GDM1 (cell line): ENCODE results near the gene SORL1.

ENCODE experiments used
- DNase-seq: peaks from one replicate; lab custom pipeline; 2025; lab: John Stamatoyannopoulos, UW

SORL1 gene

DNA sequence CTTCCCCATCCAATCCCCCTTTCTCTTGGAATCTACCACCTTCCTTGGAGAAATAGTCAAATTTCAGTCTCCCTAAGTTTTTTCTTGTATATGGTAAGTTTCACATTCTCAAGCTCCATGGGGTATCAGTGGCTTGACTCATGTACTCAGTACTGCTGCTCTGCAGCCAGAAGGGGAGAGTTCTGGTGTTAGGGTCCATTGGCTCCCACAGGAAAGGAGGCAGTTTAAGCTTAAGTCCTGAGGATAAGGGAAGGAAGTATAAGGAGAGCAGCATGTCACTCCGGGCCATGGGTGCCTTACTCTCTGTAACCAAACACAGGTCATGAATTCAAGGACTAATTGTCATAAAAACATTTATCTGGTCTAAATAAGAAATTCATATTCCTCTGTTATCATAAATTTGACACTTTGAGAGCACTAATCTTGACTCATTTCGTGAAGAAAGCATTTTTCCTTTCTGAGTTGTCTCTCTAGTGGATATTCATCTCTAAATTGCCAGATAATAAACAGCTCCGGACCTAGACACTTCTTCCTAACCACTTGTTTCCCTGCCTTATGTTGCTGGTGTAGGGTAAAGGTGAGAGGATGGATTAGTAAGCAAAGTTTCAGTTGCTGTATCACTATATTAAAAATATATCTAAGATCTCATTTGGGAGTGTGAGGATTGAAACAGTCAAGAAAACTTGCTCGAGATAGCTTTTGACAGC, 20.1 kb upstream of the SORL1 start:
- DNase-seq: no peak

- DNase-seq: no peak
Measured at GRCh38 chr11:121435132-121435531, 17.0 kb upstream of the SORL1 start.

DNA sequence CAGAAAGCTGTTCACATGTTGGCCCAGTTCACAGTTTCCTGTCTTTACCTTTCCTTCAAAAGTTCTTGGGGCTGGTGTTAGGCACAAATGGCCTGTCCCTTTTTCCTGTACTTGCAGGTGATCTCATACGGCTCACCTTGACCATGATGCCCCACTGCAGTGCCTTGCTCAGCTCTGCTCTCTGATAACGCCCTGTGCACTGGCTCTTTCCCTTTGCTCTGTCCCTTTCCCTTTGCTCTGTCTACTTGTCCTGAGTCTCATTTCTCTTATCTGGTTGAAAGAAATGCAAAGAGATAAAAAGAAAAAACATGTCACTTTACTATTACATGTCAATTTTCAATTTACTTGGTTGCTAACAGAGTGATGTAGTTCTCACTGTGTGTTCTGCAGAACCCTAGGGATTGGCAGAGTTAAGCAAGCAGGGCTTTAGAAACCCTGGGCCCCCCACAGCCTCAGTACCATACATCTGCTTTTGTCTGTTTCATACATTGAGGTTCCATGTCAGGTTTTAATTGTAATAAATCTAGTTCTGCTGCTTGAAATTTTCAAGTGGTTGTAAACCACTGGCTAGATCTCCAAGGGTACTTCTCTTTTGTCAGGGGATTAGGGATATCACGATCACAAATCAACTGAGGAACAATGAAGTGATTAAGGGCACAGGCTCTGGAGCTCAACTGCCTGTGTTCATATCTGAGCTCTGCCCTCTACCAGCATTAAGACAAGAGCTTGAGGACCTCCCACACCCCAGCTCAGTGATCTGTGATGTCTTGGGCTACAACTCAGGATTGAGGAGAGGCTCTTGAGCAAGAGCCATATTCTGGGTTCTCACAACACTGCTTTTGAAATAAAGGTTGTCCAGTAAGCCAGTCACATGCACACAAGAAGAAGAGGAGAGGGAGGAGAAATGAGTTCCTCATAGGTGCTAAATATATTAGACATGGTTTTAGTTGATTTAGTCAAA, 16.3 kb upstream of the SORL1 start:
- DNase-seq: no peak

GRCh38 chr11:121437018-121437685, 15.0 kb upstream of the SORL1 start:
- DNase-seq: no peak

DNA sequence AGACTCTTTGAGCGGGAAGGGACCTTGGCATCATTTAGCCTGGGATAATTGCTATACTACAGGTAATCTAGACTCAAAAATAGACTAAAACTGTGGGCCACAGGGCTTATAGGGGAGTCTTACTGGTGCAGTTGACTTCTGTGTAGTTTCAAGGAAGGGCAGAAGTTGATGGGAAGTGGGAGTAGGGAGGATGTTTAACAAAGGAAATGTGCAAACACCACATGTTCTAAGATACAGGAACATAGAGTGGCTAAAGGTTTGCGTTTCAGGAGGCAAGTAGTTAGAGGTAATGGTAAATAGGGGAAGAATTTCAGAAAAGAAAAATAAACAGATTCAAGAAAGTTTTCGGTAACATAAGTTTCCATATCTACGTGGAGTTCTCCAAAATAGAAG, 14.4 kb upstream of the SORL1 start:
- DNase-seq: no peak

DNA sequence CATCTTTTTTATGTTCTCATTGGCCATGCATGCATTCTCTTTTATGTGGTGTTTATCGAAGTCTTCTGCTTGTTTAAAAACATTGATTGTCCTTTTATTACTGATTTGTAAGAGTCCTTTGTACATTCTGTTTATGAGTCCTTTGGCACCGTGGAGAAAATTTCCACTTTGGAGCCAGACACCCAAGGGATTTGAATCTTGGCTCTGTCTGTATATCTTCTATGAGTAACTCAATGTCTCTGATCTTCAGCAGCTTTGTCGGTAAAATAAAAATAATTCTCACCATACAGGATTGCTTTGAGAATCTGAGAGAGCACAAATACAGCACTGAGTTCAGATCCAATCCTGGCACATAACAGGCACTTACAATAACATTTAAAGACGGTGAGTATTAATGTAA, 12.8 kb upstream of the SORL1 start:
- DNase-seq: no peak

- DNase-seq: no peak
Measured at GRCh38 chr11:121439759-121440158, 12.4 kb upstream of the SORL1 start.

- DNase-seq: no peak
Measured at GRCh38 chr11:121441521-121441920, 10.6 kb upstream of the SORL1 start.

DNA sequence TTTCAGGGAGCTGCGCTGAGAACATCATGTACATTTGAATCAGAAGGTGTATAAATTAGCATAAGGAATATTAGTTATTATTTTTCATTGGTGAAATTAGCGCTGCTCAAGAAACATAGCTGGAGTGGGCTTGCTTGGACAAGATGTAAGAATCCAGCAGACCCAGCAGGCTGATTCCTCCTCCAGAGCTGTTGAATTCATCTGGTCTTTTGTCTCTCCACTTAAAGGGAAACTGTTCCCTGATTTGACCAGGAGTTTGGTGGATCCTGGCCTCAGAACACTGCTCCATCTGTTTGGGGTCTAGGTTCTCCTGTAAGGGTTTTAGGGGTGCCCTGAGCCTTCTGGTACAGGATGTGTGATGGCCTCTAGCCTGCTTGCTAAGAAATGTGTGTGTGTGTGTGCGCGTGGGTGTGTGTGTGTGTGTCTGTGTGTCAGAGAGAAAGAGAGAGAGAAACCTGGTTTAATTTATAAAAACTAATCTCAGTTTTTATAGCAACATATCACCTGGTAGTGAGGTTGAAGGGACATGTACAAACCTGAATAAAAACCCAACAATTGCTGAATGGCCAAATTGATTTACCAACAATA, 8.3 kb upstream of the SORL1 start:
- DNase-seq: no peak

DNA sequence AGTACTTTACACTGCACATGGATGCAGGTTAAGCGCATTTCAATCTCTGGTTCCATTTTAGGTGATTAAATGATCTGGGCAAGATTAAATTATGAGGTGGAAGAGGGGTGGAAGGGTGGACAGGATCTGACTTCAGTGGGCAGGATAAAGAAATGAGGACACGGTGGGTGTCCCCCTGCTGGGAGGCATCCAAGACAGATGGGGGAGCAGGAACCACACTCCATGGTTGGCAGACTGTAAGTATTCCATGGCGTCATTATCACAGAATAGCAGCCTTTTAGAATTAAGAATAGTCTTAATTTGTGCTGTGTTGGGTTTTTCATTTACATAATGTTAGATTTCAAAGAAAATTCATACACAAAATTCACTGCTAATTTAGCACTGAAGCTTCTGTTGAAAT, 7.6 kb upstream of the SORL1 start:
- no peak for DNase-seq

DNA sequence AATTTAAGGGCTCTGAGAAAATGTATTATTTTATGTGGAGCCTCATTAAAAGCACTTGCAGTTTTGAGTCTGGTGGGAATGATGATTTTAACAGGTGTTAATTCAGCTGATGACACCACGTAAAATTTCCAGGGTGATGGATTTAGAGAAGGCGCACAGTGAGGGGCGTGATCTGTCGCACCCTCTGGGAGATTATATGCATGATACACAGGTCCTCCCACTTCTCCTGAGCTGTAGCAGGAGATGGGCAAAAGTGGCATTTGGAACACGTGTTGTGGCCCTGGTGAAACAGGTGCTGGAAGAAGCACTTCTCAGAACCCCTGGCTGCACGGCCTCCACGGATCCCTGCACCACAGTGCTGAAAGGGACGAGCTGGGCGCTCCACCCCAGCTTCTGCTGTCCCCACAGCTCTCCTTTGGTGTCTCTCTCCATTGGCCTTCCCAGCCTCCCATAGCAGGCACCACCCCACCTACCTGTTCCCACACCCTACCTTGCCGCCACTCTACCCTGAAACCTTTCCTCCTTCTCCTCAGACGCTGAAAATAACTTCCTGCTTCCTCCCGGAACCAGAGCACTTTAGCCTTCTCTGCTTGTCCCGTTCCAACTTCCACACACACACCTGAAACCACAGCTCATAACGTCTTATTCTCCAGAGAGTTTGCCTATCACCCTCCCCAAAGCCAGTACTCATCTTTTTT, 6.9 kb upstream of the SORL1 start:
- DNase-seq: no peak

DNA sequence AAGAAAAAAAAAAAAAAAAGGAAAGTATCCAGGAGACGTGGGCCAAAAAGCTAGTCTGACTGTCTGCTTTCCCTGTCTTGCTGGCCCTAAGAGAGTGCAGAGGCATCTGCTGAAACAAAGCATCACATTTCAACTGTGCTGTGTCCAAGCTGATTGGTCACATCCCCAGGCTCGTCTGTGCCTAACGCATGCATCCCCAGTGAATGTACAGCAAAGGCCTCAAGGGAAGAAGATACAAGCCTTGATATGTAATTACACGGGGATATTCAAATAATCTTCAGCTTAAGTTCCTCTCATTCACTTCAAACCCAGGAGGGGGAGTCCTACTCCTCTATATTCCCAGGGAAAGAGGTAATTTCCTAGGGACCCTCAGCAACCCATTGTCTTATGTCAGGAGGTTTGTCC, 5.4 kb upstream of the SORL1 start:
- DNase-seq: no peak

- no peak for DNase-seq
Measured at GRCh38 chr11:121448011-121448410, 4.1 kb upstream of the SORL1 start.

- DNase-seq: no peak
Measured at GRCh38 chr11:121448431-121448941, 3.6 kb upstream of the SORL1 start.

DNA sequence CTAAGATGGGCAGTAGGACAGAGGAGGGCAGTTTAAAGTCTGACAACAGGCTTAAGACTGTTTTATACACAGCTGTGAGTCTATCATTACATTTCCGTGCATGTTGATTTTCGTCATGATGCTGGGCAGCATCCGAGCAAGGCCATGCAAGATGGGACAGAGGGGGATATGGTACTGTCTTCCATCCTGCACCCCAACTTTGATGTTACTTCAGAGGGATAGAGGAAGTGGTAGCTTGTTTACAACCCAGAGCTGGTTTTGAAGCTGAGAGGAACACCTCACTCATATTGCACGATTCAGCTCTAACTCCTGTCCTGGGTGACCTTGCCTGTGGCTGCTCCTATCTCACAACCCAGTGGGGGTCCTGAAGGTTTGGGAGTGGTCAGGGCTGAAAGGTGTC, 3.0 kb upstream of the SORL1 start:
- no peak for DNase-seq

GRCh38 chr11:121449626-121450025, 2.5 kb upstream of the SORL1 start:
- no peak for DNase-seq

GRCh38 chr11:121450401-121450800, 1.7 kb upstream of the SORL1 start:
- DNase-seq: no peak

- no peak for DNase-seq
Measured at GRCh38 chr11:121451178-121451985, 732 bp upstream of the SORL1 start.

DNA sequence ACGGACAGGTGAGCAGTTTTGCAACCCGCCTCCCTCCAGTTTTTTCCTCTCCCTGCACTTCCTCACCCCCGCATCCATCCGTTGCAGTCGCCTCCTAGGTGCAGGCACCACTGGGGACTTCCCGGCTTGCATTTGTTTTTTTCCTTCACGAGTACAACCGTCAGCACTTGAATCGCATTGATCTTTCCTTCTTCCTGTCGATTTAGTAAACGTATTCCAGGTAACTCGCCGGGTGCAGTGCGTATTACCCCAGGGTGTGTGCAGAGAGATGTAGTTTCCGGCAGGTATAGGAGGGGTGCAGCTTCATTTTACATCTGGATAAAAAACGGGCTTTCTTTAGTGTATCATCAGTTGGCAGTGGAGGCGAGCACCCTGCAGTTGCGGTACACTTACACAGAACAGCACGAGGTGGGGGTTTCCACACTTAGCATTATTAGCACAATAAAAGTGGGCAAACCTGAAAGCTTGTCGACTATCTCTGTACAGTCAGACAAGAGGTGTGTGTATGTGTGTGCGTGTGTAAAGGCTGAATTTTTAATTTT, 566 bp downstream of the SORL1 start, which contains the start of gene SORL1-AS1:
Gene SORL1-AS1, minus strand, starts transcription at position 359 of the 542 bp plus-strand sequence.
- no peak for DNase-seq

DNA sequence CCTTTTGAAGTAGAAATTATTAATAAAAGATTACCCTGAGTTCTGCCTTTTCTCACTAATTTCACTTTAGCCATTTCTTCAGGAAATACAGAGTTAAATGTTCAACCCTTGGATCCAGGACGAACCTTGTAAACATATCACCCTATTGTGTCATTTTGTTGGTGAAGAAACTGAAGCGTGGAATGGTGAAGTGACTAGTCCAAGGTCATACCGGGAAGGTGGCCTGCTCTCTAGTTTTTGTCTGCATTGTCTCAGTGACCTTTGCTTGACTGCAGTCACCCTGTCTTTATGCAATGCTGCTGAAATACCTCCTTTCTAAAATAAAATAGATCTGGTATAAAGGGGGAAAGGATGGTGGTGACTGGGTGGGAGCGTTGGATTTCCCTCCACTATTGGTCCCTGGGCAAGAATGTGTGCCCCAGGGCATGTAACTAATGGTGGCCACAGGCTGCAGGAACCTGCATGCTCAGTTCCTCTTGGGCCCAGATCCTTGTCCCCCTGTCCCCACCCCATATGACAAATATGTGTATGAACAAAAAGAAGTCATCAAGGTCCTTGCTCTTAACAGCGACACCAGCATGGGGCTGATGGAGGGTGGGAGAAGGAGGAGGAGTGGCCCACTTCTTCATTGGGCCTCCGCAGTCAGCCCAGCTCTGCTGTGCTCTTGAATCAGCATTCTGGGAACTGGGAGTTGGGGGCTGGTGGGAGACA, 1.6 kb downstream of the SORL1 start:
- DNase-seq: no peak
